ENCODE data around the gene SHISA7. TPM values are rescaled to one million over a fixed set of nuclear protein-coding genes. Genes with fewer than 3 reads are reported as not detected.
A peak's percentile ranks its signal among the peaks of the same experiment; 100 is the strongest.

Gene SHISA7
- polyA plus RNA-seq, 1 of the 3 experiments (the other 2 are of a cell fraction): 0.02 TPM

GRCh38 chr19:55477905-55478304, 34.8 kb upstream of the SHISA7 start:
- POLR2A ChIA-PET: no interaction called here
- Histone ChIP-seq H3K27ac (ENCODE audit: low read depth in 2 of 2, low read length in 1 of 2) (no peak overlapping the region), H3K36me3 (replicated peaks in 1 of 2; ENCODE audit: control insufficient read depth in 1 of 2, insufficient read depth in 2 of 2, low read length in 1 of 2) (peaks cover 0 to 7% of the 10 kb centered on the region in 2 experiments), H2AFZ (ENCODE audit: low read depth) (no peak overlapping the region), H3K79me2 (ENCODE audit: insufficient read depth) (peaks cover 31% of the 10 kb centered on the region), H3K4me1 (ENCODE audit: control insufficient read depth in 1 of 2, insufficient read depth in 2 of 2, low read depth in 1 of 2, low read length in 1 of 2) (peaks cover 11 to 16% of the 10 kb centered on the region in 2 experiments; a peak in 2 of 4 replicates), H3K9me3 (no peaks in the 10 kb centered on the region), H3K9me2 (no peaks in the 10 kb centered on the region), H4K20me1 (ENCODE audit: insufficient read depth) (no peaks in the 10 kb centered on the region), H3K4me2 (peak overlapping the region; percentile 91), H3F3A (replicated peaks; ENCODE audit: insufficient read depth) (peaks cover 11% of the 10 kb centered on the region), H3K27me3 (ENCODE audit: insufficient read depth) (no peaks in the 10 kb centered on the region), H3K4me3 (ENCODE audit: low read depth in 2 of 2, low read length in 1 of 2) (peak overlapping the region; percentile 56 to 79), H3K9ac (peak overlapping the region; percentile 59)
- WGBS (ENCODE audit: low lambda C conversion rate): 75% methylated on average over 13 of the region's 13 CpGs
- CTCF ChIA-PET: interaction anchor here (5.7 to 7.8 kb wide), 2 partner anchors 10 to 26 kb away, joined by 45 to 46 read pairs; no protein-coding TSS in a partner anchor
- no peak for DNase-seq
- no peak for TF ChIP-seq CTCF (IDR thresholded peaks at IDR 0.05)
- TF ChIP-seq RCOR1 (IDR thresholded peaks at IDR 0.05; ENCODE audit: low read length): no peak
- TF ChIP-seq CHD2 (IDR thresholded peaks at IDR 0.05; ENCODE audit: low read length, partially characterized antibody): no peak
- no peak for TF ChIP-seq JUND (IDR thresholded peaks at IDR 0.05)
- no peak for TF ChIP-seq MXI1 (IDR thresholded peaks at IDR 0.05; ENCODE audit: low read depth, low read length)
- no peak for TF ChIP-seq EP300 (IDR thresholded peaks at IDR 0.05; ENCODE audit: borderline replicate concordance in 1 of 2, low read depth in 1 of 2, low read length in 1 of 2)
- no peak for TF ChIP-seq IRF3 (IDR thresholded peaks at IDR 0.05; ENCODE audit: low read depth, low read length)
- no peak for TF ChIP-seq FOXJ3 (CRISPR knock-in tag; IDR thresholded peaks at IDR 0.05)
- no peak for TF ChIP-seq GABPA (IDR thresholded peaks at IDR 0.05; ENCODE audit: low read depth)
- TF ChIP-seq EZH2phosphoT487 (IDR thresholded peaks at IDR 0.05; ENCODE audit: borderline replicate concordance, low read depth): no peak
- TF ChIP-seq NRF1 (IDR thresholded peaks at IDR 0.05; ENCODE audit: low read depth, low read length): no peak
- no peak for TF ChIP-seq POLR2AphosphoS5 (IDR thresholded peaks at IDR 0.05; ENCODE audit: low read depth, low read length)
- no peak for TF ChIP-seq REST (IDR thresholded peaks at IDR 0.05; ENCODE audit: low read depth, low read length)
- no peak for TF ChIP-seq USF1 (IDR thresholded peaks at IDR 0.05; ENCODE audit: borderline replicate concordance, low read depth)
- TF ChIP-seq TCF12 (IDR thresholded peaks at IDR 0.05): no peak
- TF ChIP-seq SMC3 (IDR thresholded peaks at IDR 0.05; ENCODE audit: low read depth, low read length): no peak
- TF ChIP-seq PBX3 (IDR thresholded peaks at IDR 0.05): no peak
- no peak for TF ChIP-seq YY1 (IDR thresholded peaks at IDR 0.05; ENCODE audit: low read depth)
- no peak for TF ChIP-seq RXRA (IDR thresholded peaks at IDR 0.05; ENCODE audit: borderline replicate concordance, low read depth)
- TF ChIP-seq ZBTB33 (IDR thresholded peaks at IDR 0.05; ENCODE audit: borderline replicate concordance, low read depth): no peak
